NCI-H2107 treated with DMSO at 0.1 percent for 48 hours (cell line): ENCODE data around the gene SEMG1.

Experiments
- DNase-seq: peaks from one replicate; lab custom pipeline; 2025; ENCODE audit not compliant: unreplicated experiment; lab: John Stamatoyannopoulos, UW

The SEMG1 gene, protein sequence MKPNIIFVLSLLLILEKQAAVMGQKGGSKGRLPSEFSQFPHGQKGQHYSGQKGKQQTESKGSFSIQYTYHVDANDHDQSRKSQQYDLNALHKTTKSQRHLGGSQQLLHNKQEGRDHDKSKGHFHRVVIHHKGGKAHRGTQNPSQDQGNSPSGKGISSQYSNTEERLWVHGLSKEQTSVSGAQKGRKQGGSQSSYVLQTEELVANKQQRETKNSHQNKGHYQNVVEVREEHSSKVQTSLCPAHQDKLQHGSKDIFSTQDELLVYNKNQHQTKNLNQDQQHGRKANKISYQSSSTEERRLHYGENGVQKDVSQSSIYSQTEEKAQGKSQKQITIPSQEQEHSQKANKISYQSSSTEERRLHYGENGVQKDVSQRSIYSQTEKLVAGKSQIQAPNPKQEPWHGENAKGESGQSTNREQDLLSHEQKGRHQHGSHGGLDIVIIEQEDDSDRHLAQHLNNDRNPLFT

DNA sequence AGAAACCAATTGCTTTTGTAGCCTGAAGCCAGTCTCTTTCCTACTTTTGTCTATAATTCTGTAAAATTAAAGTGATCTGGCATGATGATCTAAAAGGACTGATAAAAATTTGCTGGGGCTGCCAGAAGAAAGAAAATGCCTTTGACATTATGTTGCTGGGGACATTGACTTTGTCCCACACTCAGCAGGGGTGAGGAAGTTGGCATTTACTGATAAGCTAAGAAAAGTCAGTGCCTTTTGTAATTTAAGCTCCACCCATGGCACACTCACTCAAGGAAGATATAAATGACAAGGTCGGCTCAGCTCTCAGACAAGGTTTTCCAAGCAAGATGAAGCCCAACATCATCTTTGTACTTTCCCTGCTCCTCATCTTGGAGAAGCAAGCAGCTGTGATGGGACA lies at the start of gene SEMG1:
TSS of gene SEMG1 (plus strand) at position 309 of the 400 bp plus-strand sequence. CDS start at position 330, 21 bp downstream.
- no peak for DNase-seq

- DNase-seq, result no peak
Observed at GRCh38 chr20:45157962-45158361, 48.9 kb upstream of the SEMG1 start.

DNA sequence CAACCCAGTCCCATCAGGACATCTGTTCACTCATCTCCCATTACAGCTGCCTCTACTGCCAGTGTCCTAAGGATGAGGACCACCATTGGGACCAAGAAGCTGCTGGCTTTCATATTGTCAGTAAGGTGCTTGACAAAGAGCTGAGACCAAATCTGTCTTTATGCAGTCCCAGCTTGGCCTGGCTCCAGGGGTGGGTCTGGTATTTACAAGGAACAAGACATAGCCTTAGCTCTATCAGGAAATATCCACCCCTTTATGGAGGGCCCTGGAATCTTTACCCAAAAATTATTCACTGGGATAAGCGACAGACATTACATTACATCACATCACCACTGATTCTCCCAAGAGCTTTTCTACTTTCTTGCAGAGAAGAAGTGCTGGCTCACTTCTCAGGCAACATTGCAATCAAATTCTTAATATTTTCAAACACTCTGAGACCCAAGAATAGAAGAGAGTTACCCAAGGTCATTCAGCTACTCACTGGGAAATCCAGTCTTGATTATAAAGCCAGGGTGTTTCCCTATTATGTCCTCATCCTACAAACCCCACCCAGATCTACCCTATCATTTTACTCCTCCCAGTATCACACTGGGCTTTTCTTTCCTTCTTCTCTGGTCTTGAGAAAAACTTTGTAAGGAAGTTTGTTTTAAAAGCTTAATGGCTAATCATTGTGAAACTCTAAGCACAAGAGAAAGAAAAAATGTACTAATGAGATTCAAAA lies 43.6 kb upstream of the SEMG1 start:
- no peak for DNase-seq

GRCh38 chr20:45164906-45165305 lies 41.9 kb upstream of the SEMG1 start:
- DNase-seq, result no peak

DNA sequence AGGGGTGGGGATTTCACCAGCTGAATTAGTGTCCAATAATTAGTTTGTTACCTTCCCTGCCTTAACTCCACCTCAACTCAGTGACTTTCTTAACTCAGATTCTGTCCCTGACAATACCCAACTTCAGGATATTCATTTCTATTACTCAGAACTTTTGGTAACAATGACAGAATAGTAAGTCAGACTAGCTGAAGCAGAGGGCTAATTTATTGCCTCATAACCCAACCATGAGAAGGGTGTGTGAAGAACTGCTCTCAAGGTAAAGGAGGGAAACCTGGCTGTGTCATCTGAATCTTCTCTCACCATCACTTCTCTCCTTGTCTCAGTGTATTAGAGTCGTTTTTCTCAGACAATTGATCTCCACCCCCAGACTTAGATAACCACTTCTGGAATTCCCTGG lies 33.3 kb upstream of the SEMG1 start:
- DNase-seq, result no peak

DNA sequence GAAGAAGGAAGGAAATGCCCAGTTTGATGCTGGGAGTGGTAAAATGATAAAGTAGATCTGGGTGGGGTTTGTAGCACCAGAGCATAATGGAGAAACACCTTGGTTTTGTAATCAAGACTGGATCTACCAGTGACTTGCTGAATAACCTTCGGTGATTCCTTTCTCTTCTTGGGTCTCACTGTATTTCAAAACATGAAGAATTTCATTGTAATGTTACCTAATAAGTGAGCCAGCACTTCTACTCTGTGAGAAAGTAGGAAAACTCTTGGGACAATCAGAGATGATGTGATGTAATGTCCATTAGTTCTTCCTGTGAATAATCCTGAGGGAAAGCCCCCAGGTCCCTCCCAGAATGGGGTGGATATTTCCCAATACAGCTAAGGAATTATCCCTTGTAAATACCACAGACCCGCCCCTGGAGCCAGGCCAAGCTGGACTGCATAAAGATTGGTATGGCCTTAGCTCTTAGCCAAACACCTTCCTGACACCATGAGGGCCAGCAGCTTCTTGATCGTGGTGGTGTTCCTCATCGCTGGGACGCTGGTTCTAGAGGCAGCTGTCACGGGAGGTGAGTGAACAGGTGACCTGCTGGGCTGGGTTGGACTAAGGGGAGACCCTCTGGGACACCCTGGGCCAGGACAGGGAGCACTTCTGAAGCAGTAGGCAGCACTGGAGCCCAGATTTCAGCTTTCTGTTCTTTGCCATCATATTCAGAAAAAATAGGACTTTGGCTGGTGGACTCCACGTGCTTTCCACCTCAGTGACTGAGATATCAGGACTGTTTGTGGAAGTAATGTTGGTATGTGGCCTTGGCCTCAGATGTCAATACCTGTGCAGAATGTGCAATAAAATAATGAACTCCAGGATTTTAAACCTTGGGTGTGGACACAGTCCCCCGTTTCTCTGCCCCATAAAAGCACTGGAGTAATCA lies 32.1 kb upstream of the SEMG1 start, which contains the start of gene PI3:
TSS of gene PI3 (plus strand) at position 469 of the 931 bp plus-strand sequence. CDS start at position 490, 21 bp downstream.
- DNase-seq, result no peak

GRCh38 chr20:45176526-45177267 lies 30.1 kb upstream of the SEMG1 start:
- DNase-seq, result no peak

DNA sequence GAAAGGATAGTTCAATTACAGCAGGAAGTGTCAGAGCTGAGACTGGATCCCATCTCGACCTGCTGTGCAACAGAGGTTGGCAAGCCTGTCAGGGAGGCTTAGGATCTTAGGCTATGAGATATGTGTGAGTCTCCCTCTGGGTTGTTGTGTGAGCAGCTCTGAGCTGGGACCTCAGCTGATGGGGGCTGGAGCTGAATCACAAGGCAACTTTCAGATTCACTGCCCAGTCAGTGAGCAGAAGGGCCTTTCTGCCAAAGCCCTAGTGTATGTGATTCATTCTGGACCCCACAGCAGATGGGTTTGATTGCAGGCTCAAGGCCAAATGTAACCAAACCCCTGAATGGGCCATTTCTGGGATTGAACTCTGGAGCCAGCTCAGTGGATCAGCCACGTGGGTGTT lies 27.7 kb upstream of the SEMG1 start:
- no peak for DNase-seq

DNA sequence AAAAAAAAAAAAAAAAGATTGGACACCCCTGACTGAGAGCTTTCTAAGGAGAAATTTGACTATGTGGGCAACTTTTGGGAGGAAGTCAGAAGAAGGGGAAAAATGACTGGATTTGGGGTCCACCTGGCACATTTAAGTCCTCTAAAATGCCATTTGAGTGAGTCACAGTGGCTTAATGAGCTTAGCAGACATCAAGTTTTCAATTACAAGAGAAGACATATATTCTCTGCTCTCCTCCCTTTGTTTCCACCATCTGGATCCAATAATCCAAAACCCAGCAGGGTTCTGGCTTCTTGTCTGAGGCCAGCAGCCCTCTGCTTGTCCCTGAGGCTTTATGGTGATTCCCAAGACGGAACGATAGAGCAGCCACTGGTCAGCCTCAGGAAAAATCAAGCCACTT lies 25.2 kb upstream of the SEMG1 start:
- DNase-seq, result no peak

- DNase-seq, result no peak
Observed at GRCh38 chr20:45183084-45183483, 23.7 kb upstream of the SEMG1 start.

DNA sequence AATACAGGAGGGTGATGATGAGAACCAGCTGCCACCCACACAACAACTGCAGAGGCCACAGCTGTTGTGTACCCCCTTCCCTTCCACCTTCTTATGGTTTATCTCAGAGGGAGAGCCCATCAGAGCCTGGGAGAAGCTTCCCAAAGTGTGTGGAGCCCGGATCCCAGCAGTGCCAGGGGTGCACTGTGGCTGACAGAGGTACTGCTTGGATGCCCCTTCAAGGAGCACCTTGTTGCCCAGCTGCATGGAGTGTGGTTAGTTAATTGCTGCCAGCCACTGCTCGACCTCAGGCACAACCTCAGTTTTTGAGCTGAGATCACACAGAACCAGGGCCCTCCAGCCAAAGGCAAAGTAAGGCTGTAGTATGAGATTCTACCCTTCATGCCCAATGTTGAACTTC lies 19.1 kb upstream of the SEMG1 start:
- DNase-seq, result no peak

DNA sequence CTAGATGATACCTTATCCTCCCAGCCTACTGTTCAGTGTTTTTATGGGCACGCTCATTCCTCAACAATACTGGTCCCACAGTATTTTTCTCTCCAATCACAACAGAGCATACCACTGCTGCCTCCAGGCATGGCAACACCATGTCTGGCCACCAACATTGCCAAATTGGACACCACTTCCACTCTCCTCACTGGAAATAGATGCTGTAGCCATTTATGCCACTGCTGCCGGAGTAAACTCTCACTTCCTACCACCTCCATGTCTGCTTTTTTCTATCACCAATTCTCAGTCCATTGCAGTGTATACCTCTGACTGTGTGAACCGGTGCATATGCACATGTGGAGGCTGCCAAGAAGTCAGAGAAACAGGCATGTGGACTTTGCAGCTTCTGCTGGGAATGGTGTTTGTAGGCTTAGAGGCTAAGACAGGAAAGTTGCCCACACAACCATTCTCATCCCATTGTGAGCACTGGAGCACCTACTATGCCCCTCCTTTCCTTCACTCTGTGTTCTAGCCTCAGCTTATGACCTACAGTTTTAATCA lies 17.7 kb upstream of the SEMG1 start:
- no peak for DNase-seq

DNA sequence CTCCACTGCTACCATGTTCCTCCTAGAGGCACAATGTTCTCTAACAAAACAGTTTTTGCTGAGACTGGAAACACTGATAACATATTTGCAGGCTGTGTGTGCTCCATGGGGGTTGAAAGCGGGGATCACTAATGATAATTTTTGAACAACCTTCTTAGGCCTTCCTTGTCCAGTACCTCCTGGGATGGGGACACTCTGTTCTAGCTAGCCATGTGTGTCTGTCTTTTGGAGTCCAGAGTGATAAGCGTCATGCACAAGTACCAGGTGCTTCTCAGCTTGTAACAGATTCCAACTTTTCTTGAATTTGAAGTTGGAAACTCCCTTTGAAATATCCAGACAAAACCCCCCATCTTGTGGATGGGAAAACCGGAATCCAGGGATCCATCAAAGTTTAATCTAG lies 17.0 kb upstream of the SEMG1 start:
- no peak for DNase-seq

DNA sequence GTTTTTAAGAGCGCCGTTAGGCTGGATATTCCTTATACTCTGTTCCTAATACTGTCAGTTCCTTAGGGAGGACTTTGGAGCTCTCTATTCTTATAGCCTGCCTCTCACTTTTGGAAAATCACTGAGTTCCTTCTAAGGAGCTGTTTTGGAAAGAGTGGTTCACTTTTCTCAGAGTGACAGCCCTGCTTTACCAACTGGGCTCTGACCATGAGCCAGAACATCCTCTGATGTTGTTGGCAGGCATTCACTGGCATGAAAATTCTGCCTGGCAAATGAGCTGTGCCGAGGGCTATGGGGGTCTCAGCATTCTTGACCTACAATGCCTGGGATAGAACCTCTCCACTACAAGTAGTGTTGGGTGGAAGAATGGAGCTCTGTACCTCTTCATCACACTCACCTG lies 14.9 kb upstream of the SEMG1 start:
- no peak for DNase-seq

DNA sequence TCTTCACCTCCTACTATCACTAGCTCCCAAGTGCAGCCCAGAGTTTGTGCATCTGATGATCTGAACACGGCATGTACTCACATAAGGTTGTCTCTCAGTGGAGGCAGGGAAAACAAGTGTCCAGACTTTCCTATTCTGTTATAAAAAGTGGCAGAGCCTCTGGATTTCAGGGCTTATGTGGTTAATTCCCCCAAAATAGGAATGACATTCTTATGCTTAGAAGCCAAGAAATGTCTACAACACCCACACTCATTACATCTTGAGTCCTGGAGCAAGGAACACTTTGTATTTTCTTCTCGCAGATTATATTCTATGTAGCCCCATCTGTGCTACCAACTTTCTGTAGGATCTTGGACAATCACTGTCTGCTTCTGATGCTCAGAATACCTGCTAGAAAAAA lies 13.5 kb upstream of the SEMG1 start:
- DNase-seq, result no peak

GRCh38 chr20:45209924-45210323 lies 3.1 kb downstream of the SEMG1 start:
- DNase-seq, result no peak

- no peak for DNase-seq
Observed at GRCh38 chr20:45211569-45212474, 5.0 kb downstream of the SEMG1 start.

GRCh38 chr20:45212836-45213235 lies 6.0 kb downstream of the SEMG1 start:
- no peak for DNase-seq

DNA sequence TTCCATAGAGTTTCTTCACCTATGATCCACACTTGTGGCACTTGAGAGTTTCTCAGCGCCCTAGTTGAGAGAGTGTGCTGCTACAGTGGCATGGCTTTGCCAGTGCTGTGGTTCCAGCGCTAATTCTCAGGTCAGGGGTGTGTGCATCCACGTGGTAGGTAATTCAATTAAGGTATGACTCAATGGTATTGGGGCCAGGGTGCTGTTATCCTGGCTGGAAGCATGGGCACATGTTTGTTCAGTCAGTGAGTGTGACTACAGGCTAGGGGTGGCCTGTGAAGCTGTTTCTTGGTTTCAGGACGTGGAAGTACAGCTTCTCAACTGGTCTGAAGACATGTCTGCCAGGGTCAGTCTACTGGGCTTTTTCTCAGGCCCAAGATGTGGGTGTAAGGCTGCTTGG lies 11.3 kb downstream of the SEMG1 start:
- no peak for DNase-seq
